Prostate gland (tissue), 2 donors: ENCODE data around the gene ZMAT2.

Source experiments
- CTCF ChIP-seq, 4 experiments: fragments of 200-600 bp in 2 of 4; fragments of 450-650 bp in 2 of 4; sonication (generic) in 2 of 4; IDR thresholded peaks; 1 replicate in 3 of 4; 2 replicates in 1 of 4; pipeline ENCODE4 v1.5.1; 2016 to 2019; ENCODE audit warnings: antibody characterized with exemption in 4 of 4, mild to moderate bottlenecking in 2 of 4, moderate library complexity in 2 of 4
- POLR2AphosphoS5 ChIP-seq: sonication (generic); formaldehyde crosslinking; IDR thresholded peaks from one replicate; pipeline ENCODE4 v1.6.1; 2017; ENCODE audit warnings: antibody characterized with exemption

- TF ChIP-seq CTCF (IDR thresholded peaks at IDR 0.05) (no peak), POLR2AphosphoS5 (no peak)
These were observed 6.0 kb upstream of the ZMAT2 start for GRCh38 chr5:140694276-140694675.
